ENCODE measurements around the gene HOMER3. TPM values are rescaled to one million over a fixed set of nuclear protein-coding genes. Genes with fewer than 3 reads are reported as not detected.

Gene HOMER3
- total RNA-seq, 4 donors from 2014 or later: 16.6 to 47.8 (median 40.6) TPM

DNA sequence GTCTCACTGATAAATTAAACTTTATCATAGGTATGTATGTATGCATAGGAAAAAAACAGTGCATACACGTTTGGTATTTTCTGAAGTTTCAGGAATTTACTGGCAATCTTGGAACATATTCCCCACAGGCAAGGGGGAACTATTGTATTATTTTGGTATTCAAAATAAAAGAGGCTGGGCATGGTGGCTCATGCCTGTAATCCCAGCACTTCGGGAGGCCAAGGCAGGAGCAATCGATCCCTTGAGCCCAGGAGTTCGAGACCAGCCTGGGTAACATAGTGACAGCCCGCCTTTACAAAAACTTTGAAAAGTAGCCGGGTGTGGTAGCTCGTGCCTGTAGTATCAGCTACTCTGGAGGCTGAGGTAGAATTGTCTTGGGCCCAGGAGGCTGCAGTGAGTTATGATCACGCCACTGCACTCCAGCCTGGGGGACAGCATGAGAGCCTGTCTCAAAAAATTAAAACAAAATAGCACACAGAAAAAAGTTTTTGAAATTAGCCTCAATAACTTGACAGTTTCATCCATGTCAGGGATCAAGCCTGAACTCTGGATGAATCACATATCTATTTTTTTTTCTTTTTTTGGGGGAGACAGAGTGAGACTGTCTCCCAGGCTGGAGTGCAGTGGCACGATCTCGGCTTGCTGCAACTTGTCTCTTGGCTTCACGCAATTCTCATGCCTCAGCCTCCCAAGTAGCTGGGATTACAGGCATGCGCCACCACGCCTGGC is 29.1 kb upstream of the HOMER3 start:
- DNase-seq (ENCODE audit: low spot score): no peak
- TF ChIP-seq, protein P1, sequence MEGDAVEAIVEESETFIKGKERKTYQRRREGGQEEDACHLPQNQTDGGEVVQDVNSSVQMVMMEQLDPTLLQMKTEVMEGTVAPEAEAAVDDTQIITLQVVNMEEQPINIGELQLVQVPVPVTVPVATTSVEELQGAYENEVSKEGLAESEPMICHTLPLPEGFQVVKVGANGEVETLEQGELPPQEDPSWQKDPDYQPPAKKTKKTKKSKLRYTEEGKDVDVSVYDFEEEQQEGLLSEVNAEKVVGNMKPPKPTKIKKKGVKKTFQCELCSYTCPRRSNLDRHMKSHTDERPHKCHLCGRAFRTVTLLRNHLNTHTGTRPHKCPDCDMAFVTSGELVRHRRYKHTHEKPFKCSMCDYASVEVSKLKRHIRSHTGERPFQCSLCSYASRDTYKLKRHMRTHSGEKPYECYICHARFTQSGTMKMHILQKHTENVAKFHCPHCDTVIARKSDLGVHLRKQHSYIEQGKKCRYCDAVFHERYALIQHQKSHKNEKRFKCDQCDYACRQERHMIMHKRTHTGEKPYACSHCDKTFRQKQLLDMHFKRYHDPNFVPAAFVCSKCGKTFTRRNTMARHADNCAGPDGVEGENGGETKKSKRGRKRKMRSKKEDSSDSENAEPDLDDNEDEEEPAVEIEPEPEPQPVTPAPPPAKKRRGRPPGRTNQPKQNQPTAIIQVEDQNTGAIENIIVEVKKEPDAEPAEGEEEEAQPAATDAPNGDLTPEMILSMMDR (IDR thresholded peaks at IDR 0.05): no peak
- ATAC-seq (ENCODE audit: low FRiP score): no peak

DNA sequence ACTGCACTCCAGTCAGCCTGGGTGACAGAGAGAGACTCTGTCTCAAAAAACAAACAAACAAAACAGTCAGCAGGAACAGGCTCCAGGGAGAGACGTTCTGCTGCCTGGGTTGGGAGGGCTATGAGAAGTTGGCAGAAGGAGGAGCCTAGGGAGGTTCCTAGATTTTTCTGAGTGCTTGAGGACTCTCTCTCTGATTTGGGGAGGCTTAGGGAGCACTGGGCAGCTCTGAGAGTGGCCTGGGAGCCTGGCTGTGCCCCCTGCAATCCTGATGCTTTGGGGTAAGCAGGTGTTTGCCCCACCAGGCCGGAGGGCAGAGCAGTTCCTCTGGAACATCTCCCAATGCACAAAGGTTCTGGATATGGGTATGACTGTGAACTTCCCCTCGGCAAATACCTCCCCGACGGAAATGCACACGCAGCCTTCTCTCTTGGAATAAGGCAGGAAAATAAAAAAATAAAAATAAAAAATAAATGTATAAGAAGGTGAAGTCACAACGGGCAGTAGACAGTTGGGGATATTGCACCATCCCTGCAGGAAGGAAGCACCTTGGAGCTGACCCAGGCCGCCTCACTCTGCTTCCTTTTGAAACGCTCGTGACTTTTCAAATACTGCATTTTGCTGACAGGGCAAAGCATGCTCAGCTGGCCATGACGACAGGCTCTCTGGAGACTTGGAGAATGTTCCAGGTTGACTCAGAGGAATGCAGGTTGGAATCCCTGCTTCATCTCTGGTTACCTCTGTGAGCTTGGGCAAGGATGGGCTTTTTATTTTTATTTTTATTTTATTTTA is 26.5 kb upstream of the HOMER3 start:
- TF ChIP-seq, protein P1 (IDR thresholded peaks at IDR 0.05): no peak
- peak; percentile 44 for DNase-seq (ENCODE audit: low spot score)
- peak; percentile 61 for ATAC-seq (ENCODE audit: low FRiP score)

DNA sequence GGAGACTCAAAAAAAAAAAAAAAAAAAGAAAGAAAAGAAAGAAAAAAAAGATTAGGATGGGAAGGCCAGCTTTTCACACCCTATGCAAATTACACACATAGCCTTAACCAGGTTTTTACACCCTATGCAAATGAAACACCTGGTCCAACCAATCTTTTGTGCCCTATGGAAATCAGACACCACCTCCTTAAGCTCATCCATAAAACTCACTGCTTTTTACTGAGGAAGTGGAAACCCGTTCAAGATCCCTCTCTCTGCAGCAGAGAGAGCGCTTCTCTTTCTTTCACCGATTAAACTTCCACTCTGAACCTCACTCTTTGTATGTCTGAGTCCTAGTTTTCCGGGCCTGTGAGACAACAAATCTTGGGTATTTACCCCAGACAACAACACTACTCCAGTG is 25.3 kb upstream of the HOMER3 start:
- no peak for DNase-seq (ENCODE audit: low spot score)
- TF ChIP-seq, protein P1 (IDR thresholded peaks at IDR 0.05): no peak
- no peak for ATAC-seq (ENCODE audit: low FRiP score)

DNA sequence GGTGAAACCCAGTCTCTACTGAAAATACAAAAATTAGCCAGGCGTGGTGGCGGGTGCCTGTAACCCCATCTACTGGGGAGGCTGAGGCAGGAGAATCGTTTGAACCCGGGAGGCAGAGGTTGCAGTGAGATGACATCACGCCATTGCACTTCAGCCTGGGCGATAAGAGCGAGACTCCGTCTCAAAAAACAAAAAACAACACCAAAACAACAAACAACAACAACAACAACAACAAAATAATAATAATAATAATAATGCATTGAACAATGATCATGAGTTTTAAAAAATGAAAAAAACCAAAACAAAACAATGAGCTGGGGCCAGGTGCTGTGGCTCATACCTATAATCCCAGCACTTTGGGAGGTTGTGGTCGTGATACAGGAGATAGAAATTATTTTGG is 23.1 kb upstream of the HOMER3 start:
- no peak for DNase-seq (ENCODE audit: low spot score)
- TF ChIP-seq, protein P1 (IDR thresholded peaks at IDR 0.05): no peak
- no peak for ATAC-seq (ENCODE audit: low FRiP score)

DNA sequence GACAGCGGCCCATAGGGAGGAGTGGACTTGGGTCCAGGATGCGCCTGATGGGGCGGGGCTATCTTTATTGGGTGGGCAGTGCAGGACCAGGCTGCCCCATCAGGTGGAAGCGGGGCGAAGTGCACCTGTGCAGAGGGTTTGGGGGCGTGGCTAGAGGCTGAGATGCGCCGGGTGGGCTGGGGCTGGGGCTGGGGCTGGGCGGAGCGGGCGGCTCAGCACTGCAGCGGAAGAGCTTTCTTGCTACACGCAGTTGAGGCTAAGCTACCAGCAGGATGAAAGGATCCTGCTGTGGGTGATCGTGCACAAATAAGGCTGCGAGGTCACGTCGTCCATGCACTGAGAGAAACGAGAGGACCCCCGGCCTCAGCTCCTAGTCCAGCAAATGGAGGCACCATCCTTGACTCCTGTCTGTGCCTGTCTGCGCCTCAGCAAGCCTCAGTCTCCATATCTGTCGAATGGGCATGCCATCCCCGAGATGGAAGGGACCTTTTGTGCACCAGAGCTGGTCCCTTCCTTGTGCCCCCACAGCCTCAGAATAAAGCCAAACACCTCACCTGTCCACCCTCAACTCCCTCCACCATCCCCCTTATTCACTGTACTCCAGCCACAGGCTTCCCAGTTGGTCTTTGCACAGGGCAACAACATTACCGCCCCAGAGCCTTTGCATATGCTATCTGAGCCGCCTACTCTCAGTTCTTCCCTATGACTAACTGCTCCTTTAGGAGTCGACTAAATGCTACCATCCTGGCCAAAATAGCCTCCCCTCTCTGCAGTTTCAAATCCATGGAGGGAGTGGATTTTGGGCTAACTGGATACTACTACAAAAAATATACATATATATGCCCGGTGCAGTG is 21.0 kb upstream of the HOMER3 start:
- TF ChIP-seq, protein P1 (IDR thresholded peaks at IDR 0.05): no peak
- DNase-seq (ENCODE audit: low spot score) (no peak), ATAC-seq (ENCODE audit: low FRiP score) (no peak)

DNA sequence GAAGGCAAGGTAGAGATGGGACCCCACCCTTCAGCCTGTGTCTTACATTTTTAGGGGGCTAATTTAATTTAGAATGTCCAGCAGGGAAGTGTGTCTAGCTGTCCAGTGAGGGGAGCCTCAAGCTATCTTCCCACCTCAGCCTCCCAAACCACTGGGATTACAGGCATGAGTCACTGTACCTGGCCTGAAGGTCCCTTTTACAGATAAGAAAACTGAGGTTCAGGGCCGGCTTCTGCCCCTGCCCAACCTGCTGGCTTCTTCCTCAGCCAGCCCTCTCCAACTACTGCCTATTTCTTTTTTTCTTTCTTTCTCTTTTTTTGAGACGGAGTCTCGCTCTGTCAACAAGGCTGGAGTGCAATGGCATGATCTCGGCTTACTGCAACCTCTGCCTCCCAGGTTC is 19.4 kb upstream of the HOMER3 start:
- DNase-seq (ENCODE audit: low spot score): no peak
- TF ChIP-seq, protein P1 (IDR thresholded peaks at IDR 0.05): no peak
- no peak for ATAC-seq (ENCODE audit: low FRiP score)
